GM20431 (cell line): ENCODE measurements around the gene ZNF154.
"Not testable (repeated sequence)": the region's sequence is repeated elsewhere in the genome, so short reads cannot be mapped to it uniquely, and the experiment has no call there.

Experiments used
- in situ Hi-C: fragments of 300-500 bp; cut with MseI, MboI; formaldehyde crosslinking; loops from one replicate; pipeline ENCODE4 v1.15.0; 2020; ENCODE audit warnings: low sequenced_read_pairs; ENCODE audit not compliant: unreplicated experiment

ZNF154 gene

DNA sequence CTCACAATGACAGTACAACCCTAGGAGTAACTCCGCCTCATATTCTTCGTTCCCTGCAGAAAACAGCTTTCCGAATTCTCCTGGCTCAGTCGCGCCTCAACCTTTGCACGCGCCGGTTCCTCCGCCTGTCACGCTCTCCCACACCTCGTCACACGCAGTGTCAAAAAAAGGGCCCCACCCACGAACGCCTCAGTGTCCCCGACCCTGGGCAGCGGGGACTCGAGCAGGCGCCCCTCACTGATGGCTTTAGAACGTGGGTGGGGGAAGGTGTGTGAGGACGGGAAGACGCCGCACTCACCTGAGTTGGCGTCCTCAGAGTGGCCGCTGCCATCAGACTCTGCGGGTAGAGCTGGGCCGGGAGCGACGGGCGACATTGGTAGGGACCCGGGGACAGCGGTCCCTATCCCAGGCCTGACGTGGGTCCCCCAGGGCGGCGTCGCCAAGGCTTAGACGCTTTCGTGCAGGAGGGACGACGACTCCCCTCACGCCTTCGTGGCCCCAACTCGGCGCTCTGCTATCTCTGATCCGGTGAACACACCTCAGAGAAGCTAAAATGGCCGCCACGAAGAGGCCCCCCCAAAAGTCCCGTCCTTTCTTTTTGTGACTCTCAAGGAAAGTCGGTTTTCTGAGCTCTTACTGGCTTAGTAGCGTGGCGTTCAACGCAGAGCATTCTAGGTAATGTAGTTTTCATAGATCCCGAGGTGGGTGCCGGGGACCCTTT is at the start of gene ZNF154:
ZNF154 (minus strand) TSS at position 564 of the 721 bp plus-strand sequence; CDS start at position 331, 233 bp downstream.
- in situ Hi-C loops, result no loop called here

- in situ Hi-C loops, result no loop called here
Measured at GRCh38 chr19:57757941-57758340, 48.9 kb upstream of the ZNF154 start.

DNA sequence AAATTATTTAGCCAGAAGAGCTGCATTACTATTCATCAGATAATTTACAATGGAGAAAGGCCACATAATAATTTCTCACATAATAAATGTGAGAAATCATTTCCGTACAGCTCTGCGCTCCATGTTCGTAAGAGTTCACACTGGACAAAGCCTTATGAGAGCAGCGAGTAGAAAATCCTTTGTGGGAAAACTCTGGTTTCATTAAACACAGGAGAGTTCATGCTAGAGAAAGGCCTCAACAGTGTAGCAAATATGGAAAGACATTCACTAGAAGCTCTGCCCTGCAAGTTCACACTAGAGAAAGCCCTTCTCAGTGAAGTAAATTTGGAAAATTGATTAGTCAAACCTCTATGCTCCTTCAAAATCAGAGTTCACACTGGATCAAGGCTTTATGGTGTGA is 46.0 kb upstream of the ZNF154 start:
- in situ Hi-C loops, result no loop called here

- in situ Hi-C loops, result no loop called here
Measured at GRCh38 chr19:57754091-57754673, 45.2 kb upstream of the ZNF154 start.

DNA sequence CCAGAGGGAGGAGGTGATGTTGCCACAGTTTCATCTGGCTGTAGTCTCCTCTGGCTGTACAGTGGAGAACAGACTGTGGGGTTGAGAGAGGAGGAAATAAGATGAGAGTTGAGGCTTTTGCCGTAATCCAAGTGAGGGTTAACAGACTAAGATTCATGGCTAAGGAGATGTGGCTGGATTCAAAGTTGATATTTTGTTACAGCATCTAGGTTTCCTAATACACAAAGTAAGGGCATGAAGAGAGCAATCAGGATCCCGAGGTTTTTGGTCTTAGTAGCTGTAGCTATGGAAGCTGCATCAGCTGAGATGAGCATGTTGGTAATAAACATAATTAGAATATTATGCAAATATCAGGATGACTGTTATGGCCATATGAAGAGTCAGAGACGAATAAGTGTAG is 39.0 kb upstream of the ZNF154 start:
- in situ Hi-C loops, result no loop called here

DNA sequence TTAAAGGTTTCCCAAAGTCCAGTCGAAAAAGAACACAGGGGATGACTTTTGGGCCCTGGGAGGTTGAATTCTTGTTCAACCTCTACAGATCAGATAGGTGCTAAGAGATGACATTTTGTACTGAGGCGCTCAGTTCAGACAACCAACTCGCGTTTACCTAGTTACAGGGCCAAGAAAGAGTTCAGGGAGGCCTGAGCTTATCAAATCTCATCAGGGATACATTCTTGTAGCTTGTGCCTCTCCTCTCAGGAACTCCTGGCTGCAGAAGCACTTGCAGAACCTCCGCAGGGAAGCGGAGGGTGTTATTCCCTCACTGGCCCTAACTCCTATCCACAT is 38.4 kb upstream of the ZNF154 start:
- in situ Hi-C loops, result no loop called here

DNA sequence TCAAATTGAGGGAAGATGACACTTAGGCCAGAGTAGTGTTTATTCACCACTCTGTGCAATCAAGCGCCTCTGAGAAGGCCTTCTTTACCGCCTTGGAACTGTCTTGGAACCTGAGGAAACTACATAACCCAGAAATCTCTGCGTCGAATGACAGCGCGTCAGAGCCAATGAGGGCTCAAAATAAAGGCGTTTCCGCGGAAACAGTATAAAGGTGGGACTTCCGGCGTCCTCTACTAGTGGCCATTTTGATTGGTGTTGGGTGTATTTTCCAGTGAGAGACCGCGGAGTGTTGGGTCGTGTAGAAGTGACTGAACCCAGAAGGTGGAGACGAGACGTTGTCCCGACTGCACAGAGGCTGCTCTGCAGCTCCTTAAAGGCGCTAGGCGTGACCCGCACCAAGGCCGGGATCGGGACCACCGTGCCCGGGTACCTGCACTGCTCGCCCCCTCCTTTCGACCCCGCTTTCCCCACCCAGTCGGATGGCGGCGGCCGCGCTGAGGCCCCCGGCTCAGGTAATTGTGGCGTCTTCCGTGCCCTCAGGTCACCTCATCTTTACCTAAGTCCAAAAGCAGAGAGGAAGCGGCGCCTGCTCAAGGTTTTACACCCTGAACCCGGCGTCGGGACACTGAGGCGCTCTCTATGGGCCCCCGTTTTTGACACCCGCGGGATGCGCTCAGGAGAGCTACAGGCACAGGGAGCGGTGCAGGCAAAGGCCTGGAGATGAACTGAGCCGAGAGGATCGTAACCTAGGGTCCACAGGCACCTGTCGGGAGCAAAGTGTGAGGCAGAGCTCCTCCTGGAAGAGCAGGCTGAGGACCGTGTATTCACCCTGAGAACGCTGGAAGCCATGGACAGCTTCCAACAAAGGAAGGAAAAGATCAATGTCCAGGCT is 37.8 kb upstream of the ZNF154 start, which contains the start of gene ZNF776:
ZNF776 (plus strand) TSS at position 236 of the 892 bp plus-strand sequence; CDS start at position 480, 244 bp downstream.
- in situ Hi-C loops, result no loop called here

DNA sequence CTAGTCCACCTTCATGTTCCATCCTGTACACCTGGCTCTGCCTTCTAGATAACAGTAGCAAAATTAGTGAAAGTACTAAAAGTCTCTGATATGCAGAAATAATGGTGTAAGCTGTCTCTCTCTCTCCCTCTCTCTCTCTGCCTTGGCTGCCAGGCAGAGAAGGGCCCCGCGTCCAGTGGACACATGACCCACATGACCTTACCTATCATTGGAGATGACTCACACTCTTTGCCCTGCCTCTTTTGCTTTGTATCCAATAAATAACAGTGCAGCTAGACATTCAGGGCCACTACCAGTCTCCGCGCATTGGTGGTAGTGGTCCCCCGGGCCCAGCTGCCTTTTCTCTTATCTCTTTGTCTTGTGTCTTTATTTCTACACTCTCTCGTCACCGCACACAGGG is 29.8 kb upstream of the ZNF154 start:
- in situ Hi-C loops, result not testable (repeated sequence)

DNA sequence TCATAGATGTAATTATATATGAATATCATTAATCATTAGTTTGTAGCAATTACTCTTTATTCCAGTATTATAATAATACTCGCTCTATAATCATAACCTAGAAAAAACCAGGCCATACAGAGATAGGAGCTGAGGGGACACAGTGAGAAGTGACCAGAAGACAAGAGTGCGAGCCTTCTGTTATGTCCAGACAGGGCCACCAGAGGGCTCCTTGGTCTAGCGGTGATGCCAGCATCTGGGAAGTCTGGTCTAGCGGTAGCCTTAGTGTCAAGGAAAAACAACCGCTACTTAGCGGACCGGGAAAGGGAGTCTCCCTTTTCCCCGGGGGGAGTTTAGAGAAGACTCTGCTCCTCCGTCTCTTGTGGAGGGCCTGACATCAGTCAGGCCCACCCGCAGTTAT is 29.3 kb upstream of the ZNF154 start:
- in situ Hi-C loops, result not testable (repeated sequence)

DNA sequence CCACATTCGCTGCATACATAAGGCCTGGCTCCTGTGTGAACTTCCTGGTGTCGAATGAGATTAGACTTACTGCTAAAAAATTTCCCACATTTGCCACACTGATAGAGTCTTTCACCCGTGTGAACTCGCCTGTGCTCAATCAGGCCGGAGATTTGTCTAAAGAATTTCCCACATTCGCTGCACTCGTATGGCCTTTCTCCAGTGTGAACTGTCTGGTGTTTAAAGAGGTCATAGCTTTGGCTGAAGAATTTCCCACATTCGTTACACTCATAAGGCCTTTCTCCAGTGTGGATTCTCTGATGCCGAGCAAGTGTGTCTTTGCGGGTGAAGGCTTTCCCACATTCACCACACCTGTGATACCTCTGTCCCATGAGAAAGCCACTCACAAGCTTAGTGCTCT is 11.9 kb upstream of the ZNF154 start:
- in situ Hi-C loops, result no loop called here

- in situ Hi-C loops, result no loop called here
Measured at GRCh38 chr19:57719901-57720519, 11.0 kb upstream of the ZNF154 start.

GRCh38 chr19:57719424-57719823 is 10.4 kb upstream of the ZNF154 start:
- in situ Hi-C loops, result no loop called here

- in situ Hi-C loops, result no loop called here
Measured at GRCh38 chr19:57712222-57712621, 3.2 kb upstream of the ZNF154 start.

GRCh38 chr19:57709616-57710015 is 612 bp upstream of the ZNF154 start:
- in situ Hi-C loops, result no loop called here

GRCh38 chr19:57706346-57706745 is 2.7 kb downstream of the ZNF154 start:
- in situ Hi-C loops, result no loop called here

GRCh38 chr19:57701625-57702024 is 7.4 kb downstream of the ZNF154 start:
- in situ Hi-C loops, result no loop called here

- in situ Hi-C loops, result no loop called here
Measured at GRCh38 chr19:57689750-57690149, 19.3 kb downstream of the ZNF154 start.

DNA sequence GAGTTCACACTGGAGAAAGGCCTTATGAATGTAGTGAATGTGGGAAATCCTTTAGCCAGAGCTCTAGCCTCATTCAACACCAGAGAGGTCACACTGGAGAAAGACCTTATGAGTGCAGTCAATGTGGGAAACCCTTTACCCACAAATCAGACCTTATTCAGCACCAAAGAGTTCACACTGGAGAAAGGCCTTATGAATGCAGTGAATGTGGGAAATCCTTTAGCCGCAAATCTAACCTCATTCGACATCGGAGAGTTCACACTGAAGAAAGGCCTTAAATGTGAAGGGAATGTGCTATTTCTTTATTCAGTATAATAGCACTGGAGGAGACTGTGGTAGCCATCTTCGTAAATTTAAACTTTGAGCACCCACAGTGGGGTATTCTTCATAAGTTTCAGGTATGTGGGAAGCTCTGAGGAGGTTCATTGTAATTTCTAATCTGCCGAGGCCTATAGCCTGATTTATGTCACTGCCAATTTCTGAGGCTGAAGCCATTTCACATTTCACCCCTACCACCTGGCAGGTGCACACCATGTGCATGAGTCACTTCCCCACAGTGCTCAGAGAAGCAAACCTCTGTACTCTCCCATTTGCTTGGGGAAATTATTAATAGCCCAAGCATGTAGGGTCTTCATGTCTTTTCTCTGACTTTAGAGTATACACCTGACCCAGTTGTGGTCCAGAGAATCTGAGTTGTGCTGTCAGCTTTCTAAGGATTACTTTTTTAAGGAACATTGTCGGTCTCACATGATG is 20.8 kb downstream of the ZNF154 start:
- in situ Hi-C loops, result no loop called here

- in situ Hi-C loops, result no loop called here
Measured at GRCh38 chr19:57687363-57688010, 21.5 kb downstream of the ZNF154 start.
